ENCODE results near the gene SAP30L.

The SAP30L gene

DNA sequence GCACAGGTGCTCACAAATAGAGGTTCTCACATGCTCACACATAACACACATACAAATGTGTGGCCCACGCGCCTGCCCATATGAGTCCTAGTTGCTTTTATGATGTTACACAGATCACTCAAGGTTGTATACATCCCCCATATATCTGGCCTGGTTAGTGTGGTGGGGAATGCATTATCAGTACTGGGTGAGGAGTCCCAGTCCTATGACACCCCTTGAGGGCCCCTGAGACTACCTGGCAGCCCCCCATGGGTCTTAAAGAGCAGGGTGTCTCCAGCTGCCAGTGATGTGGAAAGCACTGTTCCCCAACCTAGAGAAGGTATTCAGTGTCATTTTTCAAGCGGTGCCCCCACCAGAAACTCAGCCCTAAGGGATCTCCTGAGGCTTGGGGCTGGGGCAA lies 35.0 kb downstream of the SAP30L start:
- no peak for DNase-seq (ENCODE audit: low read depth, low spot score)
- TF ChIP-seq, protein P1, sequence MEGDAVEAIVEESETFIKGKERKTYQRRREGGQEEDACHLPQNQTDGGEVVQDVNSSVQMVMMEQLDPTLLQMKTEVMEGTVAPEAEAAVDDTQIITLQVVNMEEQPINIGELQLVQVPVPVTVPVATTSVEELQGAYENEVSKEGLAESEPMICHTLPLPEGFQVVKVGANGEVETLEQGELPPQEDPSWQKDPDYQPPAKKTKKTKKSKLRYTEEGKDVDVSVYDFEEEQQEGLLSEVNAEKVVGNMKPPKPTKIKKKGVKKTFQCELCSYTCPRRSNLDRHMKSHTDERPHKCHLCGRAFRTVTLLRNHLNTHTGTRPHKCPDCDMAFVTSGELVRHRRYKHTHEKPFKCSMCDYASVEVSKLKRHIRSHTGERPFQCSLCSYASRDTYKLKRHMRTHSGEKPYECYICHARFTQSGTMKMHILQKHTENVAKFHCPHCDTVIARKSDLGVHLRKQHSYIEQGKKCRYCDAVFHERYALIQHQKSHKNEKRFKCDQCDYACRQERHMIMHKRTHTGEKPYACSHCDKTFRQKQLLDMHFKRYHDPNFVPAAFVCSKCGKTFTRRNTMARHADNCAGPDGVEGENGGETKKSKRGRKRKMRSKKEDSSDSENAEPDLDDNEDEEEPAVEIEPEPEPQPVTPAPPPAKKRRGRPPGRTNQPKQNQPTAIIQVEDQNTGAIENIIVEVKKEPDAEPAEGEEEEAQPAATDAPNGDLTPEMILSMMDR (IDR thresholded peaks at IDR 0.05; ENCODE audit: insufficient read depth, low read length, missing control alignments): no peak
- ChIA-PET CTCF (interaction anchor here (1.1 to 1.6 kb wide), 2 partner anchors 13 to 14 kb away, joined by 4 to 5 read pairs; no protein-coding TSS in a partner anchor), POLR2A (no interaction called here)
- no peak overlapping the region for H3K4me3 ChIP-seq (ENCODE audit: low read depth, low read length)

DNA sequence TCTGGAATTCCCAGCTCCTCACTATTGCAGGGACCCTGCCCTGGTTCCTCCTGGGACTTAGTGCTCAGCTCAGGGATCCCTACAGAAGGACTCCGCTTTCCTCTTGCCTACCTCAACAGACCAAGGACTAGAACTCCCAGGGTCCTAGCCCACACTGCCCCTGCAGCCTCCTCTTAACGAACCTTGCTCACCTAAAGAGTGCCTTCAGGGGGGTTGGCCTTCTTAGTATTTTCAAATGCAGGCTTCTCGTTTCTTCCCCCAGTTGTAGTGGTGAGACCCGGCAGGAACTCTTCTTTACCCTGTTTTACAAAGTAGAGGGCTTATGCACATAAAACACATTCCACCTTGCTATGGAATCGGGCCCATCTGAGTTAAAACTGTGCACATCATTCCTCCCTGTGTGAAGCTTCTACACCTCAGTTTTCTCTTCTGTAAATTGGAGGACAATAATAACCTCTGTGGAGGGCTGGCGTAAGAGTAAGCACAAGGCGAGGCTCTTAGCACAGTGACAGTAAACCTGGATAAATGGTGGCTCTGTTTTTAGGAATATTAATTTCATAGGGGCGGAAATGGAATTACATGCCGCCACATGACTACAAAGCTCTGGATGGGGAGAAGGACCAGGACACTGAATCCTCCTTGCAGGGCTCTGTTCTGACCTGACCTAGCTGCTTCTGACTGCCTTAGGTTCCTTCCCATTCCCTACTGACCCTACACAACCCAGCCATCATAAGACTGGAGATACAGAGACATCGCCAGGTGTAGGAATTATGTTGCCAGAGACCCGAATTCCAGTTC lies 36.0 kb downstream of the SAP30L start:
- TF ChIP-seq, protein P1 (IDR thresholded peaks at IDR 0.05; ENCODE audit: insufficient read depth, low read length, missing control alignments): no peak
- no peak overlapping the region for H3K4me3 ChIP-seq (ENCODE audit: low read depth, low read length)
- POLR2A ChIA-PET: no interaction called here
- CTCF ChIA-PET: interaction anchor here (1.1 to 1.6 kb wide), 3 partner anchors 9 to 15 kb away, joined by 3 to 5 read pairs (median 4); no protein-coding TSS in a partner anchor
- no peak for DNase-seq (ENCODE audit: low read depth, low spot score)

DNA sequence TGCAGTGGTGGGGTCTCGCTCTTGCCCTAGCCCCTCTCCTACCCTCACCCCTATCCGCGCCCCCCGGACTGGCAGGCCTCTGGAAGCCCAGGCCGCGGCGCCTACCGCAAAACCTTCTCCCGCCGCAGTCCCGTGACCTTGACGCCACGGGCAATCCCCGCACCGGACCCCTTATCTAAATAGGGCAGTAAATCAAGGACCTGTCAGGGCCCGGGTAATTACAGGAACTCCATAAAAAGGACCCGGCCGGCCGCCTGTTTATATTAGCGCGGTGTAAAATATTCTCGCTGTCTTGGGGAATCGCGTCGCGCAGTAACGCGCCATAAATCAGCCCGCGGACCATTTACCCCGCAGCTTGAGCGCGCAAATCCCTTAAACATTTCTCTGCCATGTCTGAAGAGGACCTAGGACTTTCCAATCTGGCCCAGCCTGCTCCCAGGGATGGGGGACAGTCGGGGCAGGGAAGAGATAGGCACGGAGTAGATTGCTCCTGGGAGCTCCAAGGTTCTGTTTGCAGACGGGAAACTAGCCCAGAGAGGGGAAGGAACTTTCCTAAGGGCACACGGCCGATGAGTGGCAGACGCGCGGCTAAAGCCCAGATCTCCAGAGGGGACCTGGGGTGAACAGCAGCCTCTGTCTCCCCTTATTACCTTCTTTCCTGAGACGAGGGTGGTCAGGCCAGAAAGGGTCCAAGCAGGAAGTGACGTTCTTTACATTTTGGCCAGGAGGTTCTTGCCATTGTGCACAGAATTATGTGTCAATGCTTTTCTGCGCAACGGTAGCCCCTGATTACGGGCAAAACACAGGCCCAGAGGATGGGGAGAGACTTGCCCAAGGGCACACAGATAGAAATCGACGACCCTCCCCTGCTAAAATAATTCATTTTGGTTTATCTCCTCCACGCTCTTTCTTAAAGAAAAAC lies 37.0 kb downstream of the SAP30L start:
- TF ChIP-seq, protein P1 (IDR thresholded peaks at IDR 0.05; ENCODE audit: insufficient read depth, low read length, missing control alignments): no peak
- ChIA-PET CTCF (no interaction called here), POLR2A (no interaction called here)
- no peak overlapping the region for H3K4me3 ChIP-seq (ENCODE audit: low read depth, low read length)
- no peak for DNase-seq (ENCODE audit: low read depth, low spot score)

DNA sequence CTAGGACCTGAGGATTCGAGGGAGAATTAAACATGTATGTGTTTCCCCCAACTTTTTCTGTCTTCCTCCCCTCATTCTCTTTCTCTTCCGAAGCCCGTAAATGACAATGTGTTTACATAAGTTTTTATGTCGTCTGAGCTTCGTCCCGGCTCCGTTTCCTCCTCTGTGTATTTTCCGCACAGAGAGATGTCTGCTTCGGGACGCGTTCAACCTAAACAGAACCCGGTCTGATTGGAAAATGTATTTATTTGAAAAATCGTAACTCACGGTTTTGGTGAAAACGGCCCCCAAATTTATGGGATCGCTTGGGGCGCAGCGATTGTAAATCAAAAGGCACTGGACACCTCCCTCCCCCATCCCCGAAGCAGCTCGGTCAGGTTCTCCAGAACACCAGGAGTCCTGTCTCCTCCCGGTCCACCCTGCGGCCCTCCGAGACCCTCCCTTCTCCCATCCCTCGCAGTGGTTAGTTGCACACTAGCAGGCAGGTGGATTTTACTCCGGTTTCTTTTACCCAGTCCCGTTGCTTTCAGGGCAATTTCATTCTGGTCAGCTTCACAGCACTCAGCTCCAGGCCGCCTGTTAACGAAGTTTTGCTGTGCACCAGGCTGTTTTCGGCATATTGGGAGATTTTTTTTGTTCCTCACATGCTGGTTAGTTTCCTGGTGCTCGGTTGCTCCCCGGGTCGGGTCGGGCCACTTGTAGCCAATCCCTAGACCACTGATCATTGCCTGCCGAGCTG lies 38.0 kb downstream of the SAP30L start:
- ChIA-PET CTCF (interaction anchor here (0.7 to 2.2 kb wide), 4 partner anchors 10 to 37 kb away, joined by 3 to 8 read pairs (median 5); no protein-coding TSS in a partner anchor), POLR2A (no interaction called here)
- H3K4me3 ChIP-seq (ENCODE audit: low read depth, low read length): no peak overlapping the region
- DNase-seq (ENCODE audit: low read depth, low spot score): no peak
- TF ChIP-seq, protein P1 (IDR thresholded peaks at IDR 0.05; ENCODE audit: insufficient read depth, low read length, missing control alignments): no peak

DNA sequence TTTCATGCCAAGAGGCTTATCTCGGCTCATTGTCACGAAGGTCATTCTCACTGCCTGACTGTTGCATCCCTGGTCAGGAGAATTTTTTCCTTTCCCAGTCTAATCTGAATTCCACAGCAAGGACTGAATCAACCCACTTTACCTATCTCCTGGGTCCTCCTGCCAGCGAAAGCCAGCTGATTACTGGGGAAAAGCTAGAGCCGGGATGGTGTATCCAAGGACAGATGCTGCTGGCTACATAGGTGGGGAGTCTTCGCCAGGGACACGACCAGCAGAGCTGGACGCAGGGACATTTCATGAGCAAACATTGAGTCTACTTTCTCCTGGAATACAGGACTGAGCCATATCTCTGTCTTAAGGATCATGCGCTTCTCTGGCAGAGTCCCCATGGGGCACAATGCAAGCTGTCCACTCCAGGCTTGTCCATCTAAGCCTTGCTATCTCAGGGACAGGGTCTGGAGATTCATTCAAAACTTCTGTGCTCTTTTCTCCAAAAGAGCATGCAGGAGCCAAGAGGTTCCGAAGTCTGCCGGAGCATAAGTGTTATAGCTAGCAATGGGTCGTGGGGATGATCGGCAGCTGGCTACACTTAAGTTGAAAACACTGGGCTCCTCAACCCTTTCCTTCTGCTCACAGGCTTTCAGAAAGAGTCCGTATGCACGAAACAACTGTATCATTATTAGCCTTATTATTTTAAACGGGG lies 38.7 kb downstream of the SAP30L start:
- DNase-seq (ENCODE audit: low read depth, low spot score): no peak
- TF ChIP-seq, protein P1 (IDR thresholded peaks at IDR 0.05; ENCODE audit: insufficient read depth, low read length, missing control alignments): no peak
- POLR2A ChIA-PET: no interaction called here
- H3K4me3 ChIP-seq (ENCODE audit: low read depth, low read length): no peak overlapping the region
- CTCF ChIA-PET: interaction anchor here (1.3 to 2.2 kb wide), 3 partner anchors 9 to 36 kb away, joined by 3 to 8 read pairs (median 6); no protein-coding TSS in a partner anchor

All from AG04449 (cell line).